GM23338 (cell line): Measurements from ENCODE around the gene MT1E. TPM values are rescaled to one million over a fixed set of nuclear protein-coding genes. Genes with fewer than 3 reads are reported as not detected.
"Not testable (repeated sequence)": the region's sequence is repeated elsewhere in the genome, so short reads cannot be mapped to it uniquely, and the experiment has no call there.

Experiments used
- ATAC-seq: fragments of 200-7000 bp; cut with Tn5 transposase; 3 replicates; pipeline ENCODE4 v1.9.1; 2020
- DNase-seq: peaks from one replicate; pipeline ENCODE4 v3.0.0-alpha.2; 2015; ENCODE audit warnings: low spot score
- H2AFZ ChIP-seq: fragments of 200-600 bp; sonication (generic); 2 replicates; pipeline ENCODE4 v1.8.0; 2016; ENCODE audit warnings: antibody characterized with exemption, mild to moderate bottlenecking, moderate library complexity
- H3F3A ChIP-seq: fragments of 200-600 bp; sonication (generic); replicated peaks from 2 replicates; pipeline ENCODE4 v1.8.0; 2017; ENCODE audit warnings: antibody characterized with exemption, mixed run types, low read depth
- H3K27ac ChIP-seq: fragments of 200-600 bp; sonication (generic); 2 replicates; pipeline ENCODE4 v1.6.1; 2016; ENCODE audit warnings: low read depth
- H3K27me3 ChIP-seq: fragments of 200-600 bp; sonication (generic); 2 replicates; pipeline ENCODE4 v1.8.0; 2016; ENCODE audit warnings: mild to moderate bottlenecking, mixed run types, moderate library complexity; ENCODE audit not compliant: insufficient read depth
- H3K36me3 ChIP-seq: fragments of 200-600 bp; sonication (generic); 2 replicates; pipeline ENCODE4 v1.8.0; 2016; ENCODE audit warnings: mild to moderate bottlenecking; ENCODE audit not compliant: insufficient read depth
- H3K4me1 ChIP-seq: fragments of 200-600 bp; sonication (generic); 2 replicates; pipeline ENCODE4 v1.8.0; 2016; ENCODE audit warnings: mild to moderate bottlenecking, moderate library complexity; ENCODE audit not compliant: insufficient read depth
- H3K4me2 ChIP-seq: fragments of 200-600 bp; sonication (generic); 2 replicates; pipeline ENCODE4 v1.7.1; 2017; ENCODE audit warnings: mixed run types
- H3K4me3 ChIP-seq: fragments of 200-600 bp; sonication (generic); 2 replicates; pipeline ENCODE4 v1.6.1; 2016; ENCODE audit warnings: mixed run types
- H3K79me2 ChIP-seq: fragments of 200-600 bp; sonication (generic); replicated peaks from 2 replicates; pipeline ENCODE4 v1.8.0; 2017; ENCODE audit warnings: mild to moderate bottlenecking; ENCODE audit not compliant: insufficient read depth
- H3K9me2 ChIP-seq: fragments of 200-600 bp; sonication (generic); 2 replicates; pipeline ENCODE4 v1.8.0; 2017; ENCODE audit not compliant: insufficient read depth
- H4K20me1 ChIP-seq: fragments of 200-600 bp; sonication (generic); replicated peaks from 2 replicates; pipeline ENCODE4 v1.8.0; 2017; ENCODE audit warnings: mild to moderate bottlenecking; ENCODE audit not compliant: insufficient read depth
- H3K27ac Mint-ChIP-seq: 2 replicates; pipeline ENCODE4 v1.8.0; 2020; ENCODE audit warnings: inconsistent platforms, mild to moderate bottlenecking, moderate library complexity, mixed read lengths
- H3K27me3 Mint-ChIP-seq: 3 replicates; pipeline ENCODE4 v1.8.0; 2022; ENCODE audit warnings: low read depth, mild to moderate bottlenecking, moderate library complexity, mixed read lengths, inconsistent platforms; ENCODE audit not compliant: insufficient read depth, poor library complexity
- H3K36me3 Mint-ChIP-seq: 3 replicates; pipeline ENCODE4 v1.8.0; 2021; ENCODE audit warnings: low read depth, mild to moderate bottlenecking, inconsistent platforms, moderate library complexity, mixed read lengths
- H3K4me1 Mint-ChIP-seq: 3 replicates; pipeline ENCODE4 v1.8.0; 2020; ENCODE audit warnings: mild to moderate bottlenecking, inconsistent platforms, mixed read lengths
- H3K4me3 Mint-ChIP-seq: 3 replicates; pipeline ENCODE4 v1.8.0; 2021; ENCODE audit warnings: moderate library complexity, mild to moderate bottlenecking, inconsistent platforms, mixed read lengths
- H3K9me3 Mint-ChIP-seq: 3 replicates; pipeline ENCODE4 v1.8.0; 2020; ENCODE audit warnings: moderate library complexity, mild to moderate bottlenecking, inconsistent platforms, mixed read lengths
- CREB1 ChIP-seq: fragments of 250-450 bp; sonication (Bioruptor Pico); IDR thresholded peaks from 2 replicates; pipeline ENCODE4 v1.5.0; 2020; ENCODE audit warnings: low read depth, mild to moderate bottlenecking, moderate library complexity
- ZNF462 ChIP-seq: fragments of 250-450 bp; sonication (Bioruptor Pico); IDR thresholded peaks from 2 replicates; pipeline ENCODE4 v1.5.0; 2020; ENCODE audit warnings: mild to moderate bottlenecking, moderate library complexity
- polyA plus RNA-seq: library from polyadenylated mRNA; unstranded; fragments of >200 nt; fragmentation: Nextera tagmentation; extraction: Ambion mirVana; gene quantifications from 2 replicates; pipeline ENCODE4 v1.2.1, GENCODE V29; 2016
- total RNA-seq: library from RNA; depleted of rRNA; stranded (reverse); fragments of >200 nt; shearing (Covaris generic); gene quantifications from 2 replicates; pipeline ENCODE4 v1.2.3, GENCODE V29; 2014

Gene MT1E
- total and polyA plus RNA-seq, 2 experiments from 2014 or later, result 31.0 to 121 TPM

- Histone ChIP-seq H3K27me3 (0 out of 2 replicates have a peak, but pooled peaks cover 4% of the 10 kb centered on the region), H3K4me1 (no peaks in the 10 kb centered on the region), H3K79me2 (no peaks in the 10 kb centered on the region), H3K36me3 (no peaks in the 10 kb centered on the region), H3K27ac (no peak overlapping the region), H2AFZ (no peak overlapping the region), H4K20me1 (no peaks in the 10 kb centered on the region), H3K9me2 (no peaks in the 10 kb centered on the region), H3K4me2 (no peak overlapping the region), H3F3A (no peaks in the 10 kb centered on the region), H3K4me3 (no peak overlapping the region)
- peaks cover 4% of the 10 kb centered on the region; the same call in 2 of the 3 replicates for H3K9me3 Mint-ChIP-seq
- TF ChIP-seq ZNF462 (CRISPR knock-in tag) (no peak), CREB1 (CRISPR knock-in tag) (no peak)
- H3K4me3 Mint-ChIP-seq, result no peak overlapping the region
- H3K27ac Mint-ChIP-seq, result no peak overlapping the region
- H3K4me1 Mint-ChIP-seq, result no peaks in the 10 kb centered on the region; the same call in 2 of the 3 replicates
- H3K27me3 Mint-ChIP-seq, result peaks cover 16% of the 10 kb centered on the region
- ATAC-seq (no peak), DNase-seq (no peak)
- peaks cover 2% of the 10 kb centered on the region; the same call in 2 of the 3 replicates for H3K36me3 Mint-ChIP-seq
Measured at GRCh38 chr16:56580391-56581048, 45.1 kb upstream of the MT1E start.

GRCh38 chr16:56582911-56583310, 42.7 kb upstream of the MT1E start:
- H3K4me2 ChIP-seq, H3K27ac Mint-ChIP-seq, H3K4me3 ChIP-seq, H3K27ac ChIP-seq, H3K9me3 Mint-ChIP-seq, H3K4me1 ChIP-seq, H3K36me3 ChIP-seq, DNase-seq, H3K36me3 Mint-ChIP-seq, H3K9me2 ChIP-seq, H3F3A ChIP-seq, H3K4me3 Mint-ChIP-seq, H3K4me1 Mint-ChIP-seq, H4K20me1 ChIP-seq, H3K79me2 ChIP-seq, H2AFZ ChIP-seq, ATAC-seq: not testable (repeated sequence)
- H3K27me3 ChIP-seq, result peaks cover 18% of the 10 kb centered on the region
- peaks cover 28% of the 10 kb centered on the region for H3K27me3 Mint-ChIP-seq
